Peyer's patch (tissue), 4 donors: ENCODE measurements around the gene TPM2.

Experiments
- POLR2A ChIP-seq, 2 donors: fragments of 450-650 bp; IDR thresholded peaks; one replicate each; pipeline ENCODE4 v1.5.1; 2017; ENCODE audit warnings: antibody characterized with exemption in 2 of 2, mild to moderate bottlenecking in 2 of 2, moderate library complexity in 2 of 2
- TF ChIP-seq, protein P1 (sequence below), 6 experiments: fragments of 450-650 bp in 4 of 6; fragments of 200-600 bp in 2 of 6; sonication (generic) in 1 of 6; IDR thresholded peaks; one replicate each; pipeline ENCODE4 v1.5.1; 2017 to 2019; ENCODE audit warnings: antibody characterized with exemption in 6 of 6, mild to moderate bottlenecking in 3 of 6, moderate library complexity in 1 of 6

DNA sequence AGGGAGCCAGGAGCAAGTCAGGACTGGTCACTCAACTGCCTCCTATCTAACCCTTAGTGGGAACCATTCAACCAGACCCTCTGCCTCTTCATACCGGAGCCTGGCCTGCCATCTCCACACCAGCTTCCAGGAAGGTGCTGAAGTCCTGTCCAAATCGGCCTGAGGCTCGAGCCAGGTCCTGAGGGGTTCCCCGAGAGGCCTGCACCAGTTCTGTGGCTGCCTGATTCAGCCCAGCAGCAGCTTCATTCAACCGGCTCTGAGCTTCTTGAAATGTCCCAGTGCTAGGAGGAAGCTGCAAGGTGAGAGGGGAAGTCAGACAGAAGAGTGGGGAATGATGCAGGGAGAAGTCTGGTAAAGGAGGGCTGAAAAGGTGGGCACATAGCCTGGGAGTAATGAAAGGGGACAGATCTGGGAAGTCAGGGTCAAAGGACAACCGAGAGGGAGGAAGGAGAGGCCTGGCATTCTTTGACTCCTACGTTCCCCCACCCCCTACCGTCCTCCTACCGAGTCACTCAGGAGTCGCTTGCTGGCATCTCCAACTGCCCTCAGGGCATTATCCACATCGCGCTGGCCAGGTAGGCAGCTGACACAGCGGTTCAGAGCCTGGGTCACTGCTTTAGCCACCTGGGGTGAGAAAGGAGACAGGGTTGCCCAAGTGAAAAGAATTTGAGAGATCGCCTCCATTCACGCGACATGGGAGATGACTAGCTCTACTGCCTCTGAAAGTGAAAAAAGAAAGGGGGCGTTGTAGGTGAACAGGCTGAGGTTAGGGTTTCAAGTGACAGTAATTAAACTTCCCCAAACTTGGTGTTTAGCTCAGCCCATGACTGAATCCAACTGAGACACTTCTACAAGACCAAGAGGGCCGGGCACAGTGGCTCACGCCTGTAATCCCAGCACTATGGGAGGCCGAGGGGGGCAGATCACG, 22.0 kb upstream of the TPM2 start:
- TF ChIP-seq, protein P1, sequence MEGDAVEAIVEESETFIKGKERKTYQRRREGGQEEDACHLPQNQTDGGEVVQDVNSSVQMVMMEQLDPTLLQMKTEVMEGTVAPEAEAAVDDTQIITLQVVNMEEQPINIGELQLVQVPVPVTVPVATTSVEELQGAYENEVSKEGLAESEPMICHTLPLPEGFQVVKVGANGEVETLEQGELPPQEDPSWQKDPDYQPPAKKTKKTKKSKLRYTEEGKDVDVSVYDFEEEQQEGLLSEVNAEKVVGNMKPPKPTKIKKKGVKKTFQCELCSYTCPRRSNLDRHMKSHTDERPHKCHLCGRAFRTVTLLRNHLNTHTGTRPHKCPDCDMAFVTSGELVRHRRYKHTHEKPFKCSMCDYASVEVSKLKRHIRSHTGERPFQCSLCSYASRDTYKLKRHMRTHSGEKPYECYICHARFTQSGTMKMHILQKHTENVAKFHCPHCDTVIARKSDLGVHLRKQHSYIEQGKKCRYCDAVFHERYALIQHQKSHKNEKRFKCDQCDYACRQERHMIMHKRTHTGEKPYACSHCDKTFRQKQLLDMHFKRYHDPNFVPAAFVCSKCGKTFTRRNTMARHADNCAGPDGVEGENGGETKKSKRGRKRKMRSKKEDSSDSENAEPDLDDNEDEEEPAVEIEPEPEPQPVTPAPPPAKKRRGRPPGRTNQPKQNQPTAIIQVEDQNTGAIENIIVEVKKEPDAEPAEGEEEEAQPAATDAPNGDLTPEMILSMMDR (IDR thresholded peaks at IDR 0.05), result no peak
- TF ChIP-seq POLR2A (IDR thresholded peaks at IDR 0.05), result no peak
